ENCODE results near the gene RPS18. TPM values are rescaled to one million over a fixed set of nuclear protein-coding genes. Genes with fewer than 3 reads are reported as not detected.
"Not testable (repeated sequence)": the region's sequence is repeated elsewhere in the genome, so short reads cannot be mapped to it uniquely, and the experiment has no call there.

The RPS18 gene
- polyA plus RNA-seq, 4 donors = 2,947 to 6,778 (median 4,959) TPM

GRCh38 chr6:33273129-33273923, 1.5 kb downstream of the RPS18 start:
- Histone ChIP-seq H3K36me3 (ENCODE audit: control insufficient read depth in 3 of 3, insufficient read depth in 2 of 3, low read depth in 1 of 3, low read length in 3 of 3) (peaks cover 0 to 48% (median 6%) of the 10 kb centered on the region in 3 donors), H3K27me3 (ENCODE audit: control insufficient read depth in 3 of 3, insufficient read depth in 3 of 3, low read length in 3 of 3) (no peaks in the 10 kb centered on the region), H3K4me3 (ENCODE audit: low read depth in 1 of 3, low read length in 3 of 3) (peak overlapping the region in 2 of 3 donors; percentile 60 to 69), H3K9me3 (ENCODE audit: control insufficient read depth in 2 of 2, insufficient read depth in 1 of 2, low read depth in 1 of 2, low read length in 1 of 2) (no peaks in the 10 kb centered on the region), H3K27ac (ENCODE audit: low read depth in 1 of 3, low read length in 2 of 3) (peak overlapping the region in 2 of 3 donors; percentile 82 to 88), H3K4me1 (ENCODE audit: control insufficient read depth in 3 of 3, insufficient read depth in 2 of 3, low read depth in 1 of 3, low read length in 2 of 3) (peaks cover 0 to 48% (median 2%) of the 10 kb centered on the region in 3 donors)
- 16 to 38% (median 20%) methylated on average over 11 of the region's 11 CpGs for WGBS, 3 donors
- FAIRE-seq (no peak), DNase-seq (no peak)

GRCh38 chr6:33273924-33274902, 2.3 kb downstream of the RPS18 start:
- H3K4me1 ChIP-seq (ENCODE audit: control insufficient read depth in 3 of 3, insufficient read depth in 2 of 3, low read depth in 1 of 3, low read length in 2 of 3) = peaks cover 0 to 48% (median 2%) of the 10 kb centered on the region in 3 donors
- H3K4me3 ChIP-seq (ENCODE audit: low read depth in 1 of 3, low read length in 3 of 3) = peak overlapping the region in 1 of 3 donors; percentile 8
- WGBS, 3 donors = 27 to 48% (median 31%) methylated on average over 14 of the region's 14 CpGs
- H3K36me3 ChIP-seq (ENCODE audit: control insufficient read depth in 3 of 3, insufficient read depth in 2 of 3, low read depth in 1 of 3, low read length in 3 of 3) = peaks cover 1 to 51% (median 4%) of the 10 kb centered on the region in 3 donors
- DNase-seq (peak in 1 of 2 donors; percentile 33), FAIRE-seq (no peak)
- H3K27me3 ChIP-seq (ENCODE audit: control insufficient read depth in 3 of 3, insufficient read depth in 3 of 3, low read length in 3 of 3) = no peaks in the 10 kb centered on the region
- no peaks in the 10 kb centered on the region for H3K9me3 ChIP-seq (ENCODE audit: control insufficient read depth in 2 of 2, insufficient read depth in 1 of 2, low read depth in 1 of 2, low read length in 1 of 2)
- H3K27ac ChIP-seq (ENCODE audit: low read depth in 1 of 3, low read length in 2 of 3) = peak overlapping the region in 1 of 3 donors; percentile 47

GRCh38 chr6:33275795-33276580, 4.1 kb downstream of the RPS18 start:
- H3K9me3 ChIP-seq (ENCODE audit: control insufficient read depth in 2 of 2, insufficient read depth in 1 of 2, low read depth in 1 of 2, low read length in 1 of 2); FAIRE-seq; H3K27me3 ChIP-seq (ENCODE audit: control insufficient read depth in 3 of 3, insufficient read depth in 3 of 3, low read length in 3 of 3); DNase-seq: not testable (repeated sequence)
- peaks cover 0 to 50% (median 2%) of the 10 kb centered on the region in 3 donors for H3K4me1 ChIP-seq (ENCODE audit: control insufficient read depth in 3 of 3, insufficient read depth in 2 of 3, low read depth in 1 of 3, low read length in 2 of 3)
- H3K36me3 ChIP-seq (ENCODE audit: control insufficient read depth in 3 of 3, insufficient read depth in 2 of 3, low read depth in 1 of 3, low read length in 3 of 3) = peaks cover 4 to 66% (median 7%) of the 10 kb centered on the region in 3 donors
- 51 to 60% (median 55%) methylated on average over 16 of the region's 16 CpGs for WGBS, 3 donors
- H3K27ac ChIP-seq (ENCODE audit: low read depth in 1 of 3, low read length in 2 of 3) = peak overlapping the region; percentile 69 to 91 (median 89)
- peak overlapping the region in 1 of 3 donors; percentile 62 for H3K4me3 ChIP-seq (ENCODE audit: low read depth in 1 of 3, low read length in 3 of 3)

DNA sequence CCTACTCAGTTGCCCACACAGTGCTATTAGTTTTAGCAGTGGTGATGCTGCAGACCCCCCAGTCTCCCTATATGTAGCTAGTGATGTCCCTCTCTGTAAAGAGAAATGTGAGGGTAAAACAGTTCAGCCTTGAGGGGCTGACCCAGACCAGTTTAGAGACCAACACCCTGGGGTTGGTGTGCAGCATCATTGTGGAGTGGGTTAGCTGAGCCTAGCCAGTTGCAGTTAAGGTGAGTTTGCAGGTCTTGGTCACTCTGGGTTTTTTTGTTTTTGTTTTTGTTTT, 4.6 kb downstream of the RPS18 start:
- Histone ChIP-seq H3K27me3 (ENCODE audit: control insufficient read depth in 3 of 3, insufficient read depth in 3 of 3, low read length in 3 of 3) (no peaks in the 10 kb centered on the region), H3K27ac (ENCODE audit: low read depth in 1 of 3, low read length in 2 of 3) (peak overlapping the region; percentile 69 to 91 (median 89)), H3K4me1 (ENCODE audit: control insufficient read depth in 3 of 3, insufficient read depth in 2 of 3, low read depth in 1 of 3, low read length in 2 of 3) (peaks cover 0 to 48% (median 2%) of the 10 kb centered on the region in 3 donors), H3K4me3 (ENCODE audit: low read depth in 1 of 3, low read length in 3 of 3) (peak overlapping the region; percentile 61 to 75 (median 62)), H3K9me3 (ENCODE audit: control insufficient read depth in 2 of 2, insufficient read depth in 1 of 2, low read depth in 1 of 2, low read length in 1 of 2) (no peaks in the 10 kb centered on the region), H3K36me3 (ENCODE audit: control insufficient read depth in 3 of 3, insufficient read depth in 2 of 3, low read depth in 1 of 3, low read length in 3 of 3) (peaks cover 4 to 70% (median 7%) of the 10 kb centered on the region in 3 donors)
- DNase-seq (no peak), FAIRE-seq (no peak)

DNA sequence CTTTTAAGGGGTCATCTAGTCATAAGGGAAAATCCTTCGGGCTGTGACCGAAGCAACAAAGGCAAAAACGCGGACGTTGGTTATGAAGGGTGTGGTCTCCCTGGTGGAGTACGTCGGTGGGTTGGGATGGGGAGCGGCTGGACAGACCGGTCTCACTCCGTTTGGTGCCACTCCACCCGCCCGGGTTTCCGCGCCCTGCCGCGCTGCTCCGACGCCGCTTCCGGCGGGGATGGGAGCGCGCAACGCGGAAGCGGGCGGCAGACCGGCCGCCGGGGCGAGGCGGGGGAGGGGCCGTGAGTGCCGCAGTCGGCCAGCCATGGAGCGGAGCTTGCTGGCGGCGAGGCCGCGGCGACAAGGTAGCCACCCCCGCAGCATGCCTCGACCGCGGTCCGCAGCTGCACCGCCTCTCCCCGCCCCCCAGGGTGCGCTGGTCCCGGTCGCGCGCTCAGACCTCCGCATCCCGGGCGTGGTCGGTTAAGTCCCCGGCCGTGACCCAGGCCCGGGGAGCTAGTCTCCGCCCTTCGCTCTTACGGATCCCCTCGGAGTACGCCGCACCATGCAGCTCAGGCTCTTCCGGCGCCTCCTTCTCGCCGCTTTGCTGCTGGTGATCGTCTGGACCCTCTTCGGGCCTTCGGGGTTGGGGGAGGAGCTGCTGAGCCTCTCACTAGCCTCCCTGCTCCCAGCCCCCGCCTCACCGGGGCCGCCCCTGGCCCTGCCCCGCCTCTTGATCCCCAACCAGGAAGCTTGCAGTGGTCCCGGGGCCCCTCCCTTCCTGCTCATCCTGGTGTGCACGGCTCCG, 5.2 kb downstream of the RPS18 start, which contains the start of gene B3GALT4:
B3GALT4 (plus strand) TSS at position 260 of the 799 bp plus-strand sequence; CDS start at position 557, 297 bp downstream.
- DNase-seq = peak; percentile 89 to 90
- Histone ChIP-seq H3K27ac (ENCODE audit: low read depth in 1 of 3, low read length in 2 of 3) (peak within 1 kb of the TSS; percentile 69 to 91 (median 89)), H3K4me3 (ENCODE audit: low read depth in 1 of 3, low read length in 3 of 3) (peak within 1 kb of the TSS; percentile 61 to 75 (median 62)), H3K36me3 (ENCODE audit: control insufficient read depth in 3 of 3, insufficient read depth in 2 of 3, low read depth in 1 of 3, low read length in 3 of 3) (peaks cover 4 to 75% (median 7%) of the 10 kb centered on the region in 3 donors), H3K9me3 (ENCODE audit: control insufficient read depth in 2 of 2, insufficient read depth in 1 of 2, low read depth in 1 of 2, low read length in 1 of 2) (no peaks in the 10 kb centered on the region), H3K4me1 (ENCODE audit: control insufficient read depth in 3 of 3, insufficient read depth in 2 of 3, low read depth in 1 of 3, low read length in 2 of 3) (peaks cover 0 to 48% (median 2%) of the 10 kb centered on the region in 3 donors), H3K27me3 (ENCODE audit: control insufficient read depth in 3 of 3, insufficient read depth in 3 of 3, low read length in 3 of 3) (no peaks in the 10 kb centered on the region)
- FAIRE-seq = no peak
- WGBS, 3 donors = 0 to 4% (median 1%) methylated on average over 55 to 80 of the region's 80 CpGs

- H3K36me3 ChIP-seq (ENCODE audit: control insufficient read depth in 3 of 3, insufficient read depth in 2 of 3, low read depth in 1 of 3, low read length in 3 of 3) = peaks cover 4 to 83% (median 7%) of the 10 kb centered on the region in 3 donors
- peak in 1 of 2 donors; percentile 21 for DNase-seq
- no peaks in the 10 kb centered on the region for H3K27me3 ChIP-seq (ENCODE audit: control insufficient read depth in 3 of 3, insufficient read depth in 3 of 3, low read length in 3 of 3)
- H3K4me3 ChIP-seq (ENCODE audit: low read depth in 1 of 3, low read length in 3 of 3) = peak overlapping the region; percentile 61 to 75 (median 62)
- WGBS, 3 donors = 41 to 55% (median 47%) methylated on average over 38 to 39 of the region's 39 CpGs
- peak overlapping the region; percentile 69 to 91 (median 89) for H3K27ac ChIP-seq (ENCODE audit: low read depth in 1 of 3, low read length in 2 of 3)
- no peaks in the 10 kb centered on the region for H3K9me3 ChIP-seq (ENCODE audit: control insufficient read depth in 2 of 2, insufficient read depth in 1 of 2, low read depth in 1 of 2, low read length in 1 of 2)
- no peak for FAIRE-seq
- peaks cover 0 to 45% (median 2%) of the 10 kb centered on the region in 3 donors for H3K4me1 ChIP-seq (ENCODE audit: control insufficient read depth in 3 of 3, insufficient read depth in 2 of 3, low read depth in 1 of 3, low read length in 2 of 3)
Measured at GRCh38 chr6:33277663-33278391, 6.0 kb downstream of the RPS18 start.

GRCh38 chr6:33278392-33278741, 6.5 kb downstream of the RPS18 start:
- no peaks in the 10 kb centered on the region for H3K27me3 ChIP-seq (ENCODE audit: control insufficient read depth in 3 of 3, insufficient read depth in 3 of 3, low read length in 3 of 3)
- H3K36me3 ChIP-seq (ENCODE audit: control insufficient read depth in 3 of 3, insufficient read depth in 2 of 3, low read depth in 1 of 3, low read length in 3 of 3) = peaks cover 4 to 86% (median 7%) of the 10 kb centered on the region in 3 donors
- peak overlapping the region in 1 of 3 donors; percentile 62 for H3K4me3 ChIP-seq (ENCODE audit: low read depth in 1 of 3, low read length in 3 of 3)
- H3K4me1 ChIP-seq (ENCODE audit: control insufficient read depth in 3 of 3, insufficient read depth in 2 of 3, low read depth in 1 of 3, low read length in 2 of 3) = peaks cover 0 to 40% (median 1%) of the 10 kb centered on the region in 3 donors
- 74 to 80% (median 79%) methylated on average over 9 of the region's 9 CpGs for WGBS, 3 donors
- H3K27ac ChIP-seq (ENCODE audit: low read depth in 1 of 3, low read length in 2 of 3) = peak overlapping the region in 1 of 3 donors; percentile 91
- H3K9me3 ChIP-seq (ENCODE audit: control insufficient read depth in 2 of 2, insufficient read depth in 1 of 2, low read depth in 1 of 2, low read length in 1 of 2) = no peaks in the 10 kb centered on the region
- no peak for FAIRE-seq
- no peak for DNase-seq
